Tibial nerve (tissue), 4 donors: ENCODE results near the gene ZFP3. TPM values are rescaled to one million over a fixed set of nuclear protein-coding genes. Genes with fewer than 3 reads are reported as not detected.
"Not testable (repeated sequence)": the region's sequence is repeated elsewhere in the genome, so short reads cannot be mapped to it uniquely, and the experiment has no call there.

Source experiments
- DNase-seq, 2 donors: peaks; one replicate each; pipeline ENCODE4 v3.0.0-alpha.2; 2019; ENCODE audit warnings: low spot score in 2 of 2
- H3K27ac ChIP-seq, 4 donors: fragments of 200-600 bp; sonication (generic) in 3 of 4; one replicate each; pipeline ENCODE4 v1.5.1; 2017 to 2019; ENCODE audit warnings: mild to moderate bottlenecking in 1 of 4
- H3K27me3 ChIP-seq, 2 donors: fragments of 200-600 bp; sonication (generic) in 1 of 2; one replicate each; pipeline versions ENCODE4 v1.5.1 to v1.6.0; 2017 to 2019
- H3K36me3 ChIP-seq, 3 donors: fragments of 200-600 bp; sonication (generic); one replicate each; pipeline ENCODE4 v1.5.1; 2018 to 2019
- H3K4me1 ChIP-seq, 4 donors: fragments of 200-600 bp; sonication (generic) in 3 of 4; one replicate each; pipeline ENCODE4 v1.5.1; 2017 to 2019
- H3K4me3 ChIP-seq, 4 donors: fragments of 200-600 bp; sonication (generic) in 3 of 4; one replicate each; pipeline ENCODE4 v1.5.1; 2017 to 2019; ENCODE audit warnings: mild to moderate bottlenecking in 1 of 4, moderate library complexity in 1 of 4
- H3K9me3 ChIP-seq, 4 donors: fragments of 200-600 bp; sonication (generic) in 3 of 4; one replicate each; pipeline ENCODE4 v1.5.1; 2017 to 2019
- CTCF ChIP-seq, 5 experiments: fragments of 200-600 bp in 3 of 5; fragments of 450-650 bp in 2 of 5; sonication (generic) in 3 of 5; IDR thresholded peaks; one replicate each; pipeline ENCODE4 v1.5.1; 2016 to 2019; ENCODE audit warnings: antibody characterized with exemption in 5 of 5, mild to moderate bottlenecking in 3 of 5, moderate library complexity in 2 of 5
- EP300 ChIP-seq, 2 donors: sonication (generic); formaldehyde crosslinking; IDR thresholded peaks; one replicate each; pipeline ENCODE4 v1.6.1; 2017; ENCODE audit warnings: antibody characterized with exemption in 2 of 2, mild to moderate bottlenecking in 1 of 2
- POLR2A ChIP-seq, 2 donors: fragments of 450-650 bp; IDR thresholded peaks; one replicate each; pipeline ENCODE4 v1.6.1; 2017; ENCODE audit warnings: antibody characterized with exemption in 2 of 2, mild to moderate bottlenecking in 2 of 2, moderate library complexity in 2 of 2
- WGBS, 2 donors: methylation state at CpG; one replicate each; pipeline ENCODE4 v1.1.5; 2018; 5-methylcytosine and 5-hydroxymethylcytosine counted together
- total RNA-seq, 4 donors: library from RNA; depleted of rRNA; stranded (reverse); fragments of >200 nt; gene quantifications; one replicate each; pipeline ENCODE4 v1.1.0, GENCODE V29; 2016

Gene ZFP3
- total RNA-seq, 4 donors from 2014 or later: 2.5 to 7.1 (median 4.7) TPM

- TF ChIP-seq EP300 (IDR thresholded peaks at IDR 0.05): no peak
- no peaks in the 10 kb centered on the region for H3K9me3 ChIP-seq
- no peak for DNase-seq
- H3K27ac ChIP-seq: no peak overlapping the region
- 73 to 78% methylated on average over 4 of the region's 4 CpGs for WGBS, 2 donors
- no peak overlapping the region for H3K4me3 ChIP-seq
- H3K27me3 ChIP-seq: peaks cover 0 to 14% of the 10 kb centered on the region in 2 donors
- peaks cover 0 to 6% (median 0%) of the 10 kb centered on the region in 4 donors for H3K4me1 ChIP-seq
- H3K36me3 ChIP-seq: no peaks in the 10 kb centered on the region
Observed at GRCh38 chr17:5127910-5128309, 49.6 kb downstream of the ZFP3 start.

- not testable (repeated sequence) for H3K36me3 ChIP-seq, DNase-seq, H3K27ac ChIP-seq, H3K9me3 ChIP-seq, H3K4me3 ChIP-seq, H3K4me1 ChIP-seq
- peaks cover 0 to 13% of the 10 kb centered on the region in 2 donors for H3K27me3 ChIP-seq
- 67 to 69% methylated on average over 8 of the region's 8 CpGs for WGBS, 2 donors
Observed at GRCh38 chr17:5128387-5128786, 50.1 kb downstream of the ZFP3 start.

- DNase-seq: no peak
- peaks cover 0 to 6% of the 10 kb centered on the region in 2 donors for H3K27me3 ChIP-seq
- H3K36me3 ChIP-seq: no peaks in the 10 kb centered on the region
- no peaks in the 10 kb centered on the region for H3K9me3 ChIP-seq
- H3K27ac ChIP-seq: no peak overlapping the region
- TF ChIP-seq EP300 (IDR thresholded peaks at IDR 0.05): no peak
- TF ChIP-seq POLR2A (IDR thresholded peaks at IDR 0.05): no peak
- no peak for TF ChIP-seq CTCF (IDR thresholded peaks at IDR 0.05)
- H3K4me3 ChIP-seq: no peak overlapping the region
- H3K4me1 ChIP-seq: no peaks in the 10 kb centered on the region
- 90 to 92% methylated on average over 11 of the region's 11 CpGs for WGBS, 2 donors
Observed at GRCh38 chr17:5128905-5129535, 50.8 kb downstream of the ZFP3 start.

- H3K4me3 ChIP-seq: not testable (repeated sequence)
Observed at GRCh38 chr17:5129770-5130169, 51.5 kb downstream of the ZFP3 start.

GRCh38 chr17:5130261-5130660 is 52.0 kb downstream of the ZFP3 start:
- not testable (repeated sequence) for H3K9me3 ChIP-seq, H3K27ac ChIP-seq, H3K4me1 ChIP-seq, H3K36me3 ChIP-seq, DNase-seq, H3K4me3 ChIP-seq, H3K27me3 ChIP-seq
- WGBS, 2 donors: 85 to 92% methylated on average over 9 to 10 of the region's 10 CpGs

More at GRCh38 chr17:5129770-5130169, 51.5 kb downstream of the ZFP3 start:
- not testable (repeated sequence) for H3K27ac ChIP-seq, H3K9me3 ChIP-seq, H3K27me3 ChIP-seq, H3K4me1 ChIP-seq, DNase-seq, H3K36me3 ChIP-seq
- WGBS, 2 donors: 89 to 92% methylated on average over 8 of the region's 8 CpGs

GRCh38 chr17:5130687-5131086 is 52.4 kb downstream of the ZFP3 start:
- WGBS, 2 donors: 79 to 82% methylated on average over 3 to 5 of the region's 5 CpGs

GRCh38 chr17:5131146-5131715 is 53.0 kb downstream of the ZFP3 start:
- Histone ChIP-seq H3K4me1 (no peaks in the 10 kb centered on the region), H3K27ac (no peak overlapping the region), H3K9me3 (no peaks in the 10 kb centered on the region), H3K27me3 (no peaks in the 10 kb centered on the region), H3K4me3 (no peak overlapping the region), H3K36me3 (no peaks in the 10 kb centered on the region)
- no peak for DNase-seq
- TF ChIP-seq EP300 (IDR thresholded peaks at IDR 0.05) (no peak), POLR2A (IDR thresholded peaks at IDR 0.05) (no peak), CTCF (IDR thresholded peaks at IDR 0.05) (no peak)
- 88 to 93% methylated on average over 7 of the region's 7 CpGs for WGBS, 2 donors

More at GRCh38 chr17:5130687-5131086, 52.4 kb downstream of the ZFP3 start:
- H3K9me3 ChIP-seq, H3K27me3 ChIP-seq, H3K27ac ChIP-seq, H3K36me3 ChIP-seq, H3K4me1 ChIP-seq, H3K4me3 ChIP-seq, DNase-seq: not testable (repeated sequence)

GRCh38 chr17:5131799-5132502 is 53.7 kb downstream of the ZFP3 start:
- not testable (repeated sequence) for H3K27ac ChIP-seq

GRCh38 chr17:5132503-5133225 is 54.4 kb downstream of the ZFP3 start:
- H3K27ac ChIP-seq, H3K4me1 ChIP-seq, H3K27me3 ChIP-seq, H3K9me3 ChIP-seq, DNase-seq, H3K36me3 ChIP-seq, H3K4me3 ChIP-seq: not testable (repeated sequence)
- 88 to 90% methylated on average over 15 of the region's 15 CpGs for WGBS, 2 donors

More at GRCh38 chr17:5131799-5132502, 53.7 kb downstream of the ZFP3 start:
- not testable (repeated sequence) for H3K4me1 ChIP-seq, H3K9me3 ChIP-seq, DNase-seq, H3K4me3 ChIP-seq, H3K36me3 ChIP-seq, H3K27me3 ChIP-seq
- WGBS, 2 donors: 82 to 85% methylated on average over 13 to 16 of the region's 16 CpGs
